ENCODE data around the gene PAPPA2.

Gene PAPPA2

DNA sequence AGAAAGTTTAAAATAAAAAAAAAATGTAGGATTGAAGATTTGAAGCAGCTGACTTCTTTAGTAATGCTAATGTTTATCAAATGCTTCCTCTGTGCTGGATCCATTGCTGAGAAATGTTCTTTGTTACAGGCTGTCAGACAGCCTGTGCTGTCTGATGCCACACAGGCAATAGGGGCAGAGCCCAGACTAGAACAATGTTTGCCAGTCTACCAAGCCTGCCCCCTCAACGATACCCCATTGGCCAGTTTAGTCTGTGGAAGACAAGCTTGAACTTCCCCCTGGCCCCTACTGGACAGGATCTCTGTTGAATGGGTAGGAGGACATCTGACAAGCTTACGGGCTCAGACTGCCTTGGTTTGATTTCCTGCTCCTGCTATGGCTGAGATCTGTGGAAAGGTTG is 79.4 kb downstream of the PAPPA2 start:
- DNase-seq (ENCODE audit: low spot score) = no peak
- H3K27ac ChIP-seq = no peak overlapping the region
- ChIA-PET POLR2A (ENCODE audit: low non-redundant PET) (no interaction called here), CTCF (no interaction called here)
- TF ChIP-seq, protein P1, sequence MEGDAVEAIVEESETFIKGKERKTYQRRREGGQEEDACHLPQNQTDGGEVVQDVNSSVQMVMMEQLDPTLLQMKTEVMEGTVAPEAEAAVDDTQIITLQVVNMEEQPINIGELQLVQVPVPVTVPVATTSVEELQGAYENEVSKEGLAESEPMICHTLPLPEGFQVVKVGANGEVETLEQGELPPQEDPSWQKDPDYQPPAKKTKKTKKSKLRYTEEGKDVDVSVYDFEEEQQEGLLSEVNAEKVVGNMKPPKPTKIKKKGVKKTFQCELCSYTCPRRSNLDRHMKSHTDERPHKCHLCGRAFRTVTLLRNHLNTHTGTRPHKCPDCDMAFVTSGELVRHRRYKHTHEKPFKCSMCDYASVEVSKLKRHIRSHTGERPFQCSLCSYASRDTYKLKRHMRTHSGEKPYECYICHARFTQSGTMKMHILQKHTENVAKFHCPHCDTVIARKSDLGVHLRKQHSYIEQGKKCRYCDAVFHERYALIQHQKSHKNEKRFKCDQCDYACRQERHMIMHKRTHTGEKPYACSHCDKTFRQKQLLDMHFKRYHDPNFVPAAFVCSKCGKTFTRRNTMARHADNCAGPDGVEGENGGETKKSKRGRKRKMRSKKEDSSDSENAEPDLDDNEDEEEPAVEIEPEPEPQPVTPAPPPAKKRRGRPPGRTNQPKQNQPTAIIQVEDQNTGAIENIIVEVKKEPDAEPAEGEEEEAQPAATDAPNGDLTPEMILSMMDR (conservative IDR thresholded peaks at IDR 0.05; ENCODE audit: low read depth) = no peak

DNA sequence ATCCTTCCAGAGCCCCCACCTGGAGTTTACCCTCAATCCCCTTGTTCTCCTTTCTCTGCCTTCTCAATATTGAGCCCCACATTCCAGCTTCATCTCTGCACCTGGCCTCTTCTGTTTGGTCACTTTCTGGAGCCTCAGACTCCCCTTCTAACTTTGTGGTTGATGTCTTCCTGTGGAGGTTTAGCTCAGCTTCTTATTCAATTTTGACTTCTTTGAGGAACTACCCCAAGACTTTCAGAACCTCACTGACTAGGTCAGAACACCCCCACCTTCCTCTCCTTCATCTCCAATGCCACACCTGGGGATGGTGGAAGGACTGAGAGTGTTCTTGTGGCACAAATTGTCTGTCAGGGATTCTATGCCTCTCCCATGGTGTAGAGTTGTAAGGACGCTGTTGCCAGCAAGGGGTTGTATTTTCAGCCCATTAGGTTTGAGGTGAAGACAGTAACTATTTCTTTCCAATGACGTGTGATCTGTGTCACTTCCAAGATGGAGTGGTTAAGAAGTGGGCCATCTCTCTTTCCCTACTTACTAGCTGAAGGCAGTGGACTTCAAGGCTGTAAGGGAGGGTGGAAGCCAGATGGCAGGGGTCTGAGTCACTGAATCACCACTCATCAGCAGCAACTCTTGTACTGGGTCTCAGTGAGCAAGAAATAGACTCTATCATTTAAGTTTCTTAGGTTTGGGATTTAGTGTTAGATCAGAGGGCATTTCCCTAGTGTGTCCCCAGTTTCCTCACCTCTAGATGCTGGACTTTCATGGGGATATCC is 80.6 kb downstream of the PAPPA2 start:
- POLR2A ChIA-PET (ENCODE audit: low non-redundant PET) = no interaction called here
- no peak for DNase-seq (ENCODE audit: low spot score)
- TF ChIP-seq, protein P1 (conservative IDR thresholded peaks at IDR 0.05; ENCODE audit: low read depth) = no peak
- no peak overlapping the region for H3K27ac ChIP-seq
- CTCF ChIA-PET = no interaction called here

DNA sequence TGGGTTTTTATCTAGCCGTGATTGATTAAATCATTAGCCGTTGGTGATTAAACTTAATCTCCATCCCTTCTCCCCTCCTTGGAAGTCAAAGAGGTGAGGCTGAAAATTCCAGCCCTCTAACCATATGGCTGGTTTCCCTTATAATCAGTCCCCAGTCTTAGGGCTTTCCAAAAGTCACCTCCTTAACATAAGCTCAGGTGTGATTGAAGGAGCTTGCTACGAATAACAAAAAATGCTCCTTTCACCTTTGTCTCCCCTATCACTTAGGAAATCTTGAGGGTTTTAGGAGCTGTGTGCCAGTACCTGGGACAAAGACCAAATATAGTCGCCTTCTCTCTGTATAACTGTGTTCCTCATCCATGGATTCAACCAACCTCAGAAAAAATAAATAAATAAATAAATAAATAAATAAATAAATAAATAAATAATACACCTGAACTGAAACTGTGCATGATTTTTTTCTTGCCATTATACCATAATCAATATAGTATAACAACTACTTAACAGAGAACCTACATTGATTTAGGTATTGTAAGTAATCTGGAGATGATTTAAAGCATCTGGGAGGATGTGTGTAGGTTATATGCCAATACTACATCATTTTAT is 82.2 kb downstream of the PAPPA2 start:
- ChIA-PET CTCF (no interaction called here), POLR2A (ENCODE audit: low non-redundant PET) (no interaction called here)
- no peak overlapping the region for H3K27ac ChIP-seq
- no peak for DNase-seq (ENCODE audit: low spot score)
- TF ChIP-seq, protein P1 (conservative IDR thresholded peaks at IDR 0.05; ENCODE audit: low read depth) = no peak

DNA sequence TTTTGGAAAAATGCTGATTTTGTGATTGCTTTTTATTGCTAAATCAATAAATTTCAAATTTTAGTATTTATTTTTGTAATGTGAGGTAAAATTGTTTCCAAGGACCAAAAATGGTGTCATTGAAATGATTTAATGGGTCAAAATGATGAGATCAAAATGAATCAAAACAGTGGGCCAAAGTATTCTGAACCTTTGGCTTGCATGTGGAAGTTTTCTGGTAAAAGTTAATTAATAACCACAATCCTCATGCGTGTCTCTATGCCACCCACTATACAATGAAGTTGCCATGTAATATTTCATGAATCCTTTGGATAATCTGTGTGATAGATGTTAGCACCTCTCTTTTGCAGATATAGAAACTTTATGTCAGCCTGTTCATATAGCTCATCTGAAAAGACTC is 83.8 kb downstream of the PAPPA2 start:
- CTCF ChIA-PET = interaction anchor here (0.6 kb wide), 1 partner anchor 1888 kb away, joined by 3 read pairs; no protein-coding TSS in a partner anchor
- H3K27ac ChIP-seq = no peak overlapping the region
- POLR2A ChIA-PET (ENCODE audit: low non-redundant PET) = no interaction called here
- no peak for DNase-seq (ENCODE audit: low spot score)
- TF ChIP-seq, protein P1 (conservative IDR thresholded peaks at IDR 0.05; ENCODE audit: low read depth) = no peak

DNA sequence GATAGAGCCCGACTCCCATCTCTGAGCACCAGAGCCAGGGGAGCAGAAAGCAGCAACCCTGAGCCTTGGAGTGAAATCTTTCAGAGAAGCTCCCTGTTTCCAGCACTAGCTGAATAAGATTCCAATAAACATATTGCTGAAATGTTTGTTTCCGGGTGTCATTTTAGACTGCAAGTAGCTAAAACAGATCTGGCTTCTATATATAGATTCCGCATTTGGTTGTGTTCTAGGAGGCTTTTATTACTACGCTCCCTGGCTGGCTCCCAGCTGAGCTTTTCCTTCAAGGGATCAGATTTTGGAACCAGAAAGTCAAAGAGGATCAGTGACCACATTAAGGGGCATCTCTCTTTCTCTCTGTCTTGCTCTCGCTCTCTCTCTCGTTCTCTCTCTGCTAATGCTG is 88.2 kb downstream of the PAPPA2 start:
- TF ChIP-seq, protein P1 (conservative IDR thresholded peaks at IDR 0.05; ENCODE audit: low read depth) = no peak
- no peak for DNase-seq (ENCODE audit: low spot score)
- ChIA-PET POLR2A (ENCODE audit: low non-redundant PET) (no interaction called here), CTCF (no interaction called here)
- H3K27ac ChIP-seq = no peak overlapping the region

DNA sequence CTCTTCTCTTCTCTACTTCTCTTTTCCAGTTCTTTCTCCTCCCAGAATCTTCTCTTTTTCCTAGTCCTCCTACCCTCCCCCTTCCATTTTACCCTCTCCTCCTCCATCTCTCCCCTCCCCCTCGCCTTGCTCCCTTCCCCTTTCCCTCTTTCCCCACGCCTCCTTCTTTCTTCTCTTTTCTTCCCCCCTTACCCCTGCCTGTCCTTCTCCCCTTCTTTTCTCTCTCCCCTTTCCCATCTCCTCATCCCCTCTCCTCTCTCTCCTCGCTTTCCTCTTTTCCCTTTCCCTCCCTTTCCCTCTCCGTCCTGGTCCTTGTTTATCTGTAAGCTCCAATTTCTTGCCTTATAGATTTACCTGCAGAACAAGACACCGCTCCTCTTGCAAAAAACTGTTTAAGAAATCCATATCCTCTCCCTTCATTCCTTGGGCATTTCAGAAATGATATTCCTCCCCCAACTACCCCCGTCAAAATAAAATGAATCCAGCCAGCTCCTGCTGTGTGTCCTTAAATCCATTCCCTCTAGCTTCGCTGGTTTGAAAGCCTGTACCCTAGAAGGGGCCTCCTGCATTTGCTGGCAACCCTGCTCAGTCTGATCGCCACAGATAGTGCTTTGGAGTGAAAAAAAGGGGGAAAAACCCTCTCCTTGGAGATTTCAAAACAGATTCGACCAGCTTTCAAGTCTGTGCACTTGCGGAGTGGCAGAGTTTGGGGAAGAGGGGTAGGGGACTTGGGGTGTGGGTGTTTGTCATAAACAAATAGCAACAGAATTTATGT is 89.4 kb downstream of the PAPPA2 start:
- no peak overlapping the region for H3K27ac ChIP-seq
- POLR2A ChIA-PET (ENCODE audit: low non-redundant PET) = no interaction called here
- no peak for DNase-seq (ENCODE audit: low spot score)
- TF ChIP-seq, protein P1 (conservative IDR thresholded peaks at IDR 0.05; ENCODE audit: low read depth) = no peak
- CTCF ChIA-PET = interaction anchor here (0.7 kb wide), 1 partner anchor 195 kb away, joined by 4 read pairs; no protein-coding TSS in a partner anchor

Measured in RWPE1 (cell line).